Activated T-cell treated with anti-CD3 and anti-CD28 coated beads, Interleukin-2, amount 50 U/mL, for 72 hours (primary cell): ENCODE data around the gene QPCT. TPM values are rescaled to one million over a fixed set of nuclear protein-coding genes. Genes with fewer than 3 reads are reported as not detected.

Source experiments
- ATAC-seq, 2 donors: fragments of 150-1000 bp; cut with Tn5 transposase; replicated peaks in 1 of 2; 2 replicates each; pipeline ENCODE4 v1.10.0; 2021; ENCODE audit warnings: moderate library complexity in 2 of 2, mild to moderate bottlenecking in 1 of 2
- DNase-seq, 2 donors: peaks; one replicate each; pipeline ENCODE4 v3.0.0; 2021 to 2022; ENCODE audit warnings: mixed read lengths in 1 of 2
- H3K27ac Mint-ChIP-seq: one replicate; pipeline ENCODE4 v1.8.0; 2022; ENCODE audit warnings: mild to moderate bottlenecking, moderate library complexity, mixed read lengths
- H3K27me3 Mint-ChIP-seq: one replicate; pipeline ENCODE4 v1.8.0; 2022; ENCODE audit warnings: low read depth, mixed read lengths
- H3K36me3 Mint-ChIP-seq, 2 donors: one replicate each; pipeline ENCODE4 v1.8.0; 2022; ENCODE audit warnings: mixed read lengths in 2 of 2, mild to moderate bottlenecking in 1 of 2; ENCODE audit not compliant: insufficient read depth in 2 of 2
- H3K4me1 Mint-ChIP-seq: one replicate; pipeline ENCODE4 v1.8.0; 2022; ENCODE audit warnings: low read depth, mixed read lengths
- H3K4me3 Mint-ChIP-seq, 2 donors: one replicate each; pipeline ENCODE4 v1.8.0; 2022; ENCODE audit warnings: mild to moderate bottlenecking in 2 of 2, mixed read lengths in 2 of 2, moderate library complexity in 2 of 2
- H3K9me3 Mint-ChIP-seq, 2 donors: one replicate each; pipeline ENCODE4 v1.8.0; 2022; ENCODE audit warnings: mixed read lengths in 2 of 2
- total RNA-seq, 2 donors: library from RNA; stranded (reverse); gene quantifications; one replicate each; pipeline ENCODE4 v1.2.3, GENCODE V29; 2022

The QPCT gene
- total RNA-seq, 2 donors from 2014 or later, result 0.35 to 0.70 TPM

- ATAC-seq, result no peak
Measured at GRCh38 chr2:37330681-37331080, 13.7 kb upstream of the QPCT start.

GRCh38 chr2:37332560-37332959 lies 11.9 kb upstream of the QPCT start:
- Mint-ChIP-seq H3K27ac (no peak overlapping the region), H3K4me3 (no peak overlapping the region), H3K27me3 (peaks cover 35% of the 10 kb centered on the region), H3K4me1 (no peaks in the 10 kb centered on the region), H3K36me3 (no peaks in the 10 kb centered on the region), H3K9me3 (no peaks in the 10 kb centered on the region)
- DNase-seq, result no peak
- ATAC-seq, result no peak

More at GRCh38 chr2:37330681-37331080, 13.7 kb upstream of the QPCT start:
- no peak overlapping the region for H3K4me3 Mint-ChIP-seq
- H3K9me3 Mint-ChIP-seq, result no peaks in the 10 kb centered on the region
- no peak overlapping the region for H3K27ac Mint-ChIP-seq
- H3K36me3 Mint-ChIP-seq, result peaks cover 2 to 3% of the 10 kb centered on the region in 2 donors
- no peak for DNase-seq
- peaks cover 52% of the 10 kb centered on the region for H3K27me3 Mint-ChIP-seq
- peaks cover 2% of the 10 kb centered on the region for H3K4me1 Mint-ChIP-seq

- Mint-ChIP-seq H3K27ac (no peak overlapping the region), H3K9me3 (no peaks in the 10 kb centered on the region), H3K27me3 (peaks cover 29% of the 10 kb centered on the region), H3K4me3 (no peak overlapping the region), H3K36me3 (no peaks in the 10 kb centered on the region), H3K4me1 (no peaks in the 10 kb centered on the region)
- ATAC-seq (no peak), DNase-seq (no peak)
Measured at GRCh38 chr2:37333256-37333655, 11.2 kb upstream of the QPCT start.

GRCh38 chr2:37335604-37336003 lies 8.8 kb upstream of the QPCT start:
- peaks cover 8% of the 10 kb centered on the region for H3K4me1 Mint-ChIP-seq
- peaks cover 37% of the 10 kb centered on the region for H3K27me3 Mint-ChIP-seq
- ATAC-seq (no peak), DNase-seq (no peak)
- H3K36me3 Mint-ChIP-seq, result no peaks in the 10 kb centered on the region
- H3K27ac Mint-ChIP-seq, result no peak overlapping the region
- H3K9me3 Mint-ChIP-seq, result no peaks in the 10 kb centered on the region
- no peak overlapping the region for H3K4me3 Mint-ChIP-seq

GRCh38 chr2:37337620-37338280 lies 6.7 kb upstream of the QPCT start:
- H3K9me3 Mint-ChIP-seq, result no peaks in the 10 kb centered on the region
- H3K27ac Mint-ChIP-seq, result no peak overlapping the region
- H3K27me3 Mint-ChIP-seq, result peaks cover 56% of the 10 kb centered on the region
- H3K4me1 Mint-ChIP-seq, result peaks cover 8% of the 10 kb centered on the region
- no peak overlapping the region for H3K4me3 Mint-ChIP-seq
- no peaks in the 10 kb centered on the region for H3K36me3 Mint-ChIP-seq
- ATAC-seq (no peak), DNase-seq (no peak)

- Mint-ChIP-seq H3K27me3 (peaks cover 57% of the 10 kb centered on the region), H3K4me1 (peaks cover 11% of the 10 kb centered on the region), H3K9me3 (no peaks in the 10 kb centered on the region), H3K27ac (no peak overlapping the region), H3K4me3 (no peak overlapping the region), H3K36me3 (no peaks in the 10 kb centered on the region)
- DNase-seq, result no peak
- no peak for ATAC-seq
Measured at GRCh38 chr2:37338933-37339332, 5.5 kb upstream of the QPCT start.

- H3K9me3 Mint-ChIP-seq, result no peaks in the 10 kb centered on the region
- DNase-seq (no peak), ATAC-seq (no peak)
- H3K27me3 Mint-ChIP-seq, result peaks cover 56% of the 10 kb centered on the region
- H3K27ac Mint-ChIP-seq, result no peak overlapping the region
- no peaks in the 10 kb centered on the region for H3K36me3 Mint-ChIP-seq
- H3K4me1 Mint-ChIP-seq, result peaks cover 23% of the 10 kb centered on the region
- H3K4me3 Mint-ChIP-seq, result no peak overlapping the region
Measured at GRCh38 chr2:37340637-37341036, 3.8 kb upstream of the QPCT start.

- DNase-seq (no peak), ATAC-seq (no peak)
- H3K4me1 Mint-ChIP-seq, result peaks cover 23% of the 10 kb centered on the region
- H3K27me3 Mint-ChIP-seq, result peaks cover 72% of the 10 kb centered on the region
- H3K27ac Mint-ChIP-seq, result no peak overlapping the region
- H3K9me3 Mint-ChIP-seq, result no peaks in the 10 kb centered on the region
- H3K4me3 Mint-ChIP-seq, result no peak overlapping the region
- no peaks in the 10 kb centered on the region for H3K36me3 Mint-ChIP-seq
Measured at GRCh38 chr2:37342591-37343220, 1.7 kb upstream of the QPCT start.

- ATAC-seq (no peak), DNase-seq (no peak)
- no peaks in the 10 kb centered on the region for H3K36me3 Mint-ChIP-seq
- peaks cover 23% of the 10 kb centered on the region for H3K4me1 Mint-ChIP-seq
- no peak overlapping the region for H3K27ac Mint-ChIP-seq
- no peaks in the 10 kb centered on the region for H3K9me3 Mint-ChIP-seq
- H3K4me3 Mint-ChIP-seq, result peak overlapping the region; percentile 84 to 89
- H3K27me3 Mint-ChIP-seq, result peaks cover 76% of the 10 kb centered on the region
Measured at GRCh38 chr2:37343537-37344434, 644 bp upstream of the QPCT start.

- Mint-ChIP-seq H3K4me3 (no peak overlapping the region), H3K4me1 (peaks cover 15% of the 10 kb centered on the region), H3K27ac (no peak overlapping the region), H3K27me3 (peaks cover 64% of the 10 kb centered on the region), H3K36me3 (no peaks in the 10 kb centered on the region), H3K9me3 (no peaks in the 10 kb centered on the region)
- ATAC-seq (no peak), DNase-seq (no peak)
Measured at GRCh38 chr2:37348155-37348554, 3.7 kb downstream of the QPCT start.

GRCh38 chr2:37349231-37349860 lies 4.9 kb downstream of the QPCT start:
- Mint-ChIP-seq H3K27me3 (peaks cover 61% of the 10 kb centered on the region), H3K4me3 (no peak overlapping the region), H3K9me3 (no peaks in the 10 kb centered on the region), H3K27ac (no peak overlapping the region), H3K36me3 (no peaks in the 10 kb centered on the region), H3K4me1 (peaks cover 8% of the 10 kb centered on the region)
- DNase-seq (no peak), ATAC-seq (no peak)

GRCh38 chr2:37350034-37350433 lies 5.6 kb downstream of the QPCT start:
- ATAC-seq, result no peak
- Mint-ChIP-seq H3K27me3 (peaks cover 61% of the 10 kb centered on the region), H3K27ac (no peak overlapping the region)

GRCh38 chr2:37354531-37354930 lies 10.1 kb downstream of the QPCT start:
- no peak overlapping the region for H3K4me3 Mint-ChIP-seq
- H3K27me3 Mint-ChIP-seq, result peaks cover 53% of the 10 kb centered on the region
- ATAC-seq (no peak), DNase-seq (no peak)
- no peaks in the 10 kb centered on the region for H3K4me1 Mint-ChIP-seq
- H3K36me3 Mint-ChIP-seq, result no peaks in the 10 kb centered on the region
- H3K27ac Mint-ChIP-seq, result no peak overlapping the region
- no peaks in the 10 kb centered on the region for H3K9me3 Mint-ChIP-seq

More at GRCh38 chr2:37350034-37350433, 5.6 kb downstream of the QPCT start:
- DNase-seq, result no peak
- Mint-ChIP-seq H3K4me3 (no peak overlapping the region), H3K4me1 (peaks cover 5% of the 10 kb centered on the region), H3K36me3 (no peaks in the 10 kb centered on the region), H3K9me3 (no peaks in the 10 kb centered on the region)
